ENCODE measurements around the gene EIF4EBP3. TPM values are rescaled to one million over a fixed set of nuclear protein-coding genes. Genes with fewer than 3 reads are reported as not detected.
"Not testable (repeated sequence)": the region's sequence is repeated elsewhere in the genome, so short reads cannot be mapped to it uniquely, and the experiment has no call there.

The EIF4EBP3 gene
- total RNA-seq, 2 experiments from 2014 or later = 11.8 to 12.0 TPM

DNA sequence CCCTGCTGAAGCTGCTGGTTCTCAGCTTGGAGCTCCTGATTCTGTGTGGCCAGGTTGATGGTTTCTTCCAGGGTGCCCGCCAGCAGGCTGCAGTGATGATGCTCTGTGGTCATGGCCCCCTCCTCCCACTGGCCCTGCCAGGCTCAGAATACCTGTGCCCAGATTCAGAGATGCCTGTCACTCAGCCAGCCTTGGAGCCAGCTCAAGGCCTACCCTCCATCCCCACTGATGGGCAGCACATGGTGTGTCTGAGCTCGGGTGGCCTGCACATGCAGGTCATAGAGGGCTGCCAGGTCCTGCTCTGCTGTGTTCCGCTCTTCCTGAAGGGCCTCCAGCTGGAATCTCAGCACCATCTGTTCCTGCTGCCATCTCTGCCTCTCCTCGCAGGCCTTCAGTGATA lies 22.6 kb downstream of the EIF4EBP3 start:
- H3K4me1 Mint-ChIP-seq = peaks cover 31% of the 10 kb centered on the region
- H3K36me3 Mint-ChIP-seq = peaks cover 21% of the 10 kb centered on the region
- H3K27me3 Mint-ChIP-seq = no peaks in the 10 kb centered on the region
- peak overlapping the region; percentile 74 for H3K4me3 Mint-ChIP-seq
- no peaks in the 10 kb centered on the region for H3K9me3 Mint-ChIP-seq
- ATAC-seq (ENCODE audit: low read depth) = no peak
- no peak for DNase-seq
- peak overlapping the region; percentile 93 for H3K27ac Mint-ChIP-seq
- POLR2A ChIA-PET = interaction anchor here (1.0 to 2.3 kb wide), 6 partner anchors 13 to 169 kb away, joined by 3 to 9 read pairs (median 4); partner anchors contain the start of genes ANKHD1, CD14, EIF4EBP3 and IK

DNA sequence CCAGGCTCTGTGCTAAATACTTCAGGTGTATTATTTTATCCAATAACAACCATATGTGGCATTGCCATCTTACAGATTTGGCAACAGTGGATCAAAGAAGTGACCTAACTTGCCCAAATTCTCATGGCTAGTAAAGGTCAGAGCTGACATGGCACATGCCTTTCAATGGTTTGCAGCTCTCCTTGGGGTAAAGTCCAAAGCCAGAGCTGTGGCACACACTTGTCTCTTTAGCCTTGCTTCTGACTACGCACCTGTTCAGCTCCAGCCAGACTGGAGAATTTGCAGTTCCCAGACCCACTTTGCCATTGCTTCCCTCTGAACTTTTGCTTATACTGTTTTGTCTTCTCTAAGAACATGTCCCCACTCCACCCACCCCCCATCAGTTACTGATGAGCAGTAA lies 23.0 kb downstream of the EIF4EBP3 start:
- H3K27me3 Mint-ChIP-seq = no peaks in the 10 kb centered on the region
- POLR2A ChIA-PET = interaction anchor here (0.6 to 2.3 kb wide), 6 partner anchors 13 to 77 kb away, joined by 3 to 9 read pairs (median 4); partner anchors contain the start of genes EIF4EBP3, IK, NDUFA2 and SRA1
- H3K4me3 Mint-ChIP-seq = no peak overlapping the region
- peaks cover 21% of the 10 kb centered on the region for H3K36me3 Mint-ChIP-seq
- ATAC-seq (ENCODE audit: low read depth) = no peak
- no peaks in the 10 kb centered on the region for H3K9me3 Mint-ChIP-seq
- peaks cover 31% of the 10 kb centered on the region for H3K4me1 Mint-ChIP-seq
- DNase-seq = no peak
- H3K27ac Mint-ChIP-seq = peak overlapping the region; percentile 93

DNA sequence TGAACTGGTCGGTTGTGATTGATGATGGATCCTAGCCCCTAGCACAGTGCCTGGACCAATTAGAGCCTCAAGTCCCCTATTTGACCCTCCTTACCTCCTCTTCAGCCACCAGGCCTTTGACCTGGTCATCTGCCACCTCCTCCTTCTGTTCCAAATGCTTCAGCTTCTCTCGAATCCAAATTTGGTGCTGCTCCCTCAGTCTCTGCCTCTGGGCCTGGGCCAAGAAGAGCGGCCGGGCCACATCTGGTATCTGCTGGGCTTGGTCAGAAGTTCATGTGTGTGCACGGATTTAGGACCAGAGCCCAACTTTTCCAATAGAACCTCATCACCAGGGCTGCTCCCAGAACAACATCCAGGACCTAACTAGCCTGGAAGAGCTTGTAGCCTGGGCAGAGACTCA lies 23.6 kb downstream of the EIF4EBP3 start:
- Mint-ChIP-seq H3K27me3 (no peaks in the 10 kb centered on the region), H3K9me3 (no peaks in the 10 kb centered on the region), H3K27ac (no peak overlapping the region), H3K36me3 (peaks cover 18% of the 10 kb centered on the region), H3K4me3 (no peak overlapping the region), H3K4me1 (peaks cover 25% of the 10 kb centered on the region)
- ATAC-seq (ENCODE audit: low read depth) (no peak), DNase-seq (no peak)
- POLR2A ChIA-PET = interaction anchor here (0.6 to 1.1 kb wide), 3 partner anchors 14 to 60 kb away, joined by 3 to 4 read pairs (median 3); partner anchors contain the start of gene SRA1

DNA sequence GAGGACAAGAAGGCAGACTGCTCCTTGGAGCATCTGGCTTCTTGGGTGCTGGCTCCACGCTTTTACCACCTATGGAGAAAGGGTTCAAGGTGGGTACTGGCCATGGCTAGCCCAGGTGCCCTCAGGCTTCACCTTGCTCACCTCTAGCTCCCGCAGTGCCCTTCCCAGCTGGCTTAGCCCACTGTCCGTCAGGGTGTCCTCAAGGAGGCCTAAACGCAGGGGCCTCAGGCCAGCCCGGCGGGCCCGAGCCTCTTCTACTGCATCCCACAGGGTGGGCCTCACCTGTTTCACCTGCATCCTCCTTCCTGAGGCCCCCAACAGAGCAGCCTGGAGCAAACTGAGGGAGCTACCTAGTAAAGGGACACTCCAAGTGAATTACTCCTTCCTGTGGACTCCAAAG lies 26.2 kb downstream of the EIF4EBP3 start:
- POLR2A ChIA-PET = no interaction called here
- Mint-ChIP-seq H3K9me3 (no peaks in the 10 kb centered on the region), H3K36me3 (peaks cover 7% of the 10 kb centered on the region), H3K4me3 (no peak overlapping the region), H3K27me3 (no peaks in the 10 kb centered on the region), H3K27ac (no peak overlapping the region), H3K4me1 (peaks cover 14% of the 10 kb centered on the region)
- DNase-seq (no peak), ATAC-seq (ENCODE audit: low read depth) (no peak)

DNA sequence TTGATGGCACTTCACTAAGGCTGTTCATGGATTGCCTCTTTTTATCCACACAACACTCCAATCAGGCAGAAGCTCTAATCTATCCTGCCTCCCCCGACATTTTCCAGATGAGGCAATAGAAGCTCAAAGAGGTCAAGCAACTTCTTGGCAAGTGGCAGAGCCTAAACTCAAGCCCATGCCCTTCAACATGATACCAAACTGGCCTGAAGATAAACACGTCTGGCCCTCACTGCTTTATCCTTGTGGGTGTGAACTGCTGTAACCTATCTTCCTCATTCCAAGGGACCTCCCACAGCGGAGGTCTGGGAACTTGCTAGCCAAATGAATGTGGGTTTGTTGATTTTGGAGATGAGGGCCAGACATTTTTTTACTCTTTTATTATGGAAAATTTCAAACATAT lies 26.7 kb downstream of the EIF4EBP3 start:
- H3K27ac Mint-ChIP-seq = no peak overlapping the region
- POLR2A ChIA-PET = no interaction called here

DNA sequence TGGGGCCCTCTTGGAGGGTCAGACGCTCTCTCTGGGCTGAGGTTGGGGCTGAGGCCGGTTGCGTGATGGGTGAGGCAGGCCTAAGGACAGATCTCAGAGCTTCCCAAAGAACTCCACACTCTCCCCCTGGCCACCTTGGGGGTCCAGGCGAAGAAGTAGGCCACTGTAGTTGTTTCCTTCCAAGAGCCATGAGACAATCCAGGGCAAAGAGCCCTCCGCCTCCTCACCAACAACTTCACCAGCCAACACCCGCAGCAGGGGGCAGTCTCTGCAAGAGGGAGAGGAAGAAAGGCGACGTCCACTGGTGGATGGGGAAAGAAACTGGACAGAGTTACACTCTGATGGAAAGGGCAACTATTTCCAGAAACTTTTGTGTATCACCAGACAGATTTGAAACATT lies 27.8 kb downstream of the EIF4EBP3 start:
- Mint-ChIP-seq H3K27me3 (peaks cover 2% of the 10 kb centered on the region), H3K4me1 (peaks cover 7% of the 10 kb centered on the region), H3K36me3 (peaks cover 4% of the 10 kb centered on the region), H3K4me3 (no peak overlapping the region), H3K27ac (no peak overlapping the region), H3K9me3 (no peaks in the 10 kb centered on the region)
- POLR2A ChIA-PET = no interaction called here
- DNase-seq (no peak), ATAC-seq (ENCODE audit: low read depth) (no peak)

More for the DNA sequence above, 26.7 kb downstream of the EIF4EBP3 start:
- Mint-ChIP-seq H3K27me3 (no peaks in the 10 kb centered on the region), H3K4me3 (no peak overlapping the region), H3K36me3 (peaks cover 5% of the 10 kb centered on the region), H3K9me3 (no peaks in the 10 kb centered on the region), H3K4me1 (peaks cover 10% of the 10 kb centered on the region)
- DNase-seq (no peak), ATAC-seq (ENCODE audit: low read depth) (no peak)

DNA sequence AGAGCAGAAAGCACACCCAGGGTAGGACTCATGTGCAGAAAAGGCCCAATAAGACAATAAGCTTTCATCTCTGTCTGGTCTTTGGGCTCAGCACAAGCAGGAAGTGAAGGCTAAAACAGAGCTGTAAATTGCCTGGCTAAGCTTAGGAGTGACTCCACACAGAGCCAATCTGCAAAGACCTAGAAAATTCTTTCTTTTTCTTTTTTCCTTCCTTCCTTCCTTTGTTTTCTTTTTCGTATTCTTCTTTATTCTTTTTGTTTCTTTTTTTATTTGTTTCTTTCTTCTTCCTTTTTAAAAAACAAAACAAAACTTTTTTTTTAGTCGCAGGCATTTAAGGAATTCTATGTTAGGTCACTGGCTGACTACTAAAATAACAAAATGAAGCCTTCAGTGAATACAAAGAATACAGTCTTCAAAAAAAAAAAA lies 29.3 kb downstream of the EIF4EBP3 start:
- Mint-ChIP-seq H3K4me3 (no peak overlapping the region), H3K27me3 (peaks cover 13% of the 10 kb centered on the region), H3K27ac (no peak overlapping the region), H3K4me1 (peaks cover 6% of the 10 kb centered on the region), H3K9me3 (no peaks in the 10 kb centered on the region), H3K36me3 (peaks cover 4% of the 10 kb centered on the region)
- POLR2A ChIA-PET = interaction anchor here (1.7 kb wide), 1 partner anchor 20 kb away, joined by 9 read pairs; the partner anchor contains the start of gene SRA1
- DNase-seq = no peak
- peak; percentile 82 for ATAC-seq (ENCODE audit: low read depth)

DNA sequence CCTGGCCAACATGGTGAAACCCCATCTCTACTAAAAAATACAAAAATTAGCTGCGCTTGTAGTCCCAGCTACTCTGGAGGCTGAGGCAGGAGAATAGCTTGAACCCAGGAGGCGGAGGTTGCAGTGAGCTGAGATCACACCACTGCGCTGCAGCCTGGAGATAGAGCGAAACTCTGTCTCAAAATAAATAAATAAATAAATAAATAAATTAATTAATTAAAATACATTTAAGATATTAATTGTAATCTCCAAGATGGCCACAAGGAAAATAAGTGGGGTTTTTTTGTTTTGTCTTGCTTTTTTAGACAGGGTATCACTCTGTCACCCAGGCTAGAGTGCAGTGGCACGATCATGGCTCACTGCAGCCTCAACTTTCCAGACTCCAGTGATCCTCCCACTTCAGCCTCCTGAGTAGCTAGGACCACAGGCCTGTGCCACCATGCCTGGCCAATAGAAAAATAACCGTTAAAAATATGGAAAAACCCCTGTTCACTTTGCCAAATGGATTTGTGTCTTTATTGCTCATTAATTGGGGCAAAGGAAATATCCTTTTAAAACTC lies 31.8 kb downstream of the EIF4EBP3 start:
- H3K9me3 Mint-ChIP-seq; H3K4me1 Mint-ChIP-seq; DNase-seq; H3K4me3 Mint-ChIP-seq; POLR2A ChIA-PET; H3K27ac Mint-ChIP-seq; ATAC-seq (ENCODE audit: low read depth); H3K36me3 Mint-ChIP-seq: not testable (repeated sequence)
- H3K27me3 Mint-ChIP-seq = peaks cover 22% of the 10 kb centered on the region

DNA sequence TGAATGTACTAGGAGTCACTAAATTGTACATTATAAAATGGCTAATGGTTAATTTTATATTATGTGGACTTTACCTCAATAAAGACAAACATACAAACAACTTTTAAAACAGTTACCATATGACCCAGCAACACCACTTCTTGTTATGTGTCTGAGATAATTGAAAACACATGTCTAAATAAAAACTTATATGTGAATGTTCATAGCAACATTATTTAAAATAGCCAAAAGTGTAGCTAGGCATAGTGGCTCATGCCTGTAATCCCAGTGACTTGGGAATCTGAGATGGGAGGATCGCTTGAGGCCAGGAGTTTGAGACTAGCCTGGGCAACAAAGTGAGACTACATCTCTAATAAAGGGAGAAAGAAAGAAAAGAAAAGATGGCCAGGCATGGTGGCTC lies 40.0 kb downstream of the EIF4EBP3 start:
- H3K4me3 Mint-ChIP-seq = no peak overlapping the region
- DNase-seq = no peak
- POLR2A ChIA-PET = no interaction called here
- peaks cover 16% of the 10 kb centered on the region for H3K27me3 Mint-ChIP-seq
- H3K4me1 Mint-ChIP-seq = no peaks in the 10 kb centered on the region
- ATAC-seq (ENCODE audit: low read depth) = no peak
- no peak overlapping the region for H3K27ac Mint-ChIP-seq
- H3K36me3 Mint-ChIP-seq = no peaks in the 10 kb centered on the region
- H3K9me3 Mint-ChIP-seq = peaks cover 2% of the 10 kb centered on the region

DNA sequence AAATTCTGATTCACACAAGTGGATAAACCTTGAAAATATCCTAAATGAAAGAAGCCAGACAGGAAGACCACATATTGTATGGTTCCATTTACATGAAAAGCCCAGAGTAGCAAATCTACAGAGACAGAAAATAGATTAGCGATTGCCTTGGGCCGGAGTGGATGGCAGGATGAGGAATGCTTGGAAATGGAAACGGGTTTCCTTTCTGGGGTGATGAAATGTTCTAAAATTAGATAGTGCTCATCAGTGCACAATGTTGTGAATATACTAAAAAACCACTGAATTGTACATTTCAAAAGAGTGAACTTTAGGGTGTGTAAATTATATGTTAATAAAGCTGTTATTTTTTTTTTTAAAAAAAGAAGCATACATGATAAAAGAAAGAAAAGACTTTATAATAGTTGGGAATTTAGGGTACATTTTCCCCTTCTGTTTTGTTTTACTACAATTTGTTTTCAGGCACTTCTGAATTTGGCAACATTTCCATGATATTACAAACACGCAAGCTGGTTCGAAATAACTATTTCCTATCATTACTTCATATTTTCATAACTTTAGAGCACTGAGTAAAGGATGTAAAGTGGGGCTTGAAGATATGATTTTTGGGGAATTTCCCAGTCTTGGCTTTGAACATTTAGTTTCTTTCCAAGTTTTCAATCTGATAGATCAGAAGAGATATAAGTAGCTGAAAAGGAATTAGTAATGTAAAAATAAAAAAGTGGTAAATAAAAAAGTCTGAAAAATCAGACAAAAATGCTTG lies 41.0 kb downstream of the EIF4EBP3 start:
- H3K9me3 Mint-ChIP-seq = peaks cover under 1% of the 10 kb centered on the region
- no peak for ATAC-seq (ENCODE audit: low read depth)
- no peaks in the 10 kb centered on the region for H3K4me1 Mint-ChIP-seq
- DNase-seq = no peak
- peaks cover 14% of the 10 kb centered on the region for H3K27me3 Mint-ChIP-seq
- POLR2A ChIA-PET = no interaction called here
- H3K4me3 Mint-ChIP-seq = no peak overlapping the region
- no peak overlapping the region for H3K27ac Mint-ChIP-seq
- no peaks in the 10 kb centered on the region for H3K36me3 Mint-ChIP-seq

DNA sequence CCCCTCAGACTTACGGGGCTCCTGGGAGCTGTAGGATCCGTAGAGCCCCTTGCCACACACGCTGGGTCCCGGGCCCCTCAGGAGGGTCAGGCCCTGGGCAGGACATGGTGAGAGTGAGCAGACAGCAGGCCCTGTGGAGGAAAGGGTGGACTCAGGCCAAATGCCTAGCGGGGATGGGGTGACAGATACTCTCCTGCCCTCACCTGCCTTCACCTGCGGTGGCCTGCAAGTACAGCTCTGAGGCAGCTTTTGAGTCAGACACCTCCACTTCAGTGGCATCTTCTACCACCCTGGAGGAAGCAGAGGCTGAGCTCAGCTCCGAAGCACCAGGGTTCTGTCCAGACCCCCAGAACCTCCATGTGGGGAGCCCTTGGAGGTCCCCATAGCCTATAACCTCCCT lies 43.4 kb downstream of the EIF4EBP3 start:
- ATAC-seq (ENCODE audit: low read depth) (no peak), DNase-seq (no peak)
- peaks cover 16% of the 10 kb centered on the region for H3K27me3 Mint-ChIP-seq
- POLR2A ChIA-PET = no interaction called here
- H3K4me3 Mint-ChIP-seq = no peak overlapping the region
- H3K27ac Mint-ChIP-seq = no peak overlapping the region
- no peaks in the 10 kb centered on the region for H3K4me1 Mint-ChIP-seq
- H3K9me3 Mint-ChIP-seq = no peaks in the 10 kb centered on the region
- no peaks in the 10 kb centered on the region for H3K36me3 Mint-ChIP-seq

DNA sequence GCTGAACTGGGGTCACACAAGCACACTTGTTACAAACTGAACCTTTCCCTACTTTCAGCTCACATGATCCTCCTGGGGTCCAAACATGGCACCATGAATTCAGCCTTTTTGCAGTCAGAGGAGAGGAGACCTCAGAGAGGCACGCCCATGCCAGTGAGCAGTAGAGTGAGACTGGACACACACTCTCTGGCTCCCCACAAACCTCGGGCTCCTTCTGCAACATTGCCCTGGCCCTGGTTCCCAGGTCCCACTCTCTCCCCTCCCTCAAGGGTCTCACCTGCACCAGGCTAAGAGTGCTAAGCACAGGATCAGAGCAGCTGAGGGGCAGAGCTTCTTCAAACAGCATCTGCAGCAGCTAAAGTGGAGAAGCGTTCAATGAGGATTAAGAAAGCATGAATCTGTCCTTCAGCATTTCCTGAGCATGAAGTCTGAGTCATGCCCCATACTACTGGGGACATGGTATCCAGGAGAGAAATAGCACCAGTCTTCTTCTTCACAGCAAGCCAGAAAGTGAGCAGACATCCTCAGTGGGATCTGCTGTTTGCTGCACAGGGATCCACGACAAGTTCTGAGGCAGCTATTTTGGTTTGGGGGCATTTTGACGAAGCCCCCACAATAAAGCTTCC lies 44.4 kb downstream of the EIF4EBP3 start:
- Mint-ChIP-seq H3K36me3 (no peaks in the 10 kb centered on the region), H3K27me3 (peaks cover 8% of the 10 kb centered on the region), H3K4me1 (no peaks in the 10 kb centered on the region), H3K9me3 (no peaks in the 10 kb centered on the region), H3K27ac (no peak overlapping the region), H3K4me3 (no peak overlapping the region)
- DNase-seq (no peak), ATAC-seq (ENCODE audit: low read depth) (no peak)
- POLR2A ChIA-PET = no interaction called here

DNA sequence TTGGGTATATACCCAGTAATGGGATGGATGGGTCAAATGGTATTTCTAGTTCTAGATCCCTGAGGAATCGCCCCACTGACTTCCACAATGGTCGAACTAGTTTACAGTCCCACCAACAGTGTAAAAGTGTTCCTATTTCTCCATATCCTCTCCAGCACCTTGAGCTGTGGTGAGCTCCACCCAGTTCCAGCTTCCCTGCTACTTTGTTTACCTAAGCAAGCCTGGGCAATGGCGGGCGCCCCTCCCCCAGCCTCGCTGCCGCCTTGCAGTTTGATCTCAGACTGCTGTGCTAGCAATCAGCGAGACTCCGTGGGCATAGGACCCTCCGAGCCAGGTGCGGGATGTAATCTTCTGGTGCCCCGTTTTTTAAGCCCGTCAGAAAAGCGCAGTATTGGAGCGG lies 45.6 kb downstream of the EIF4EBP3 start:
- H3K9me3 Mint-ChIP-seq; ATAC-seq (ENCODE audit: low read depth); H3K4me3 Mint-ChIP-seq; POLR2A ChIA-PET; H3K27me3 Mint-ChIP-seq; DNase-seq; H3K27ac Mint-ChIP-seq; H3K4me1 Mint-ChIP-seq; H3K36me3 Mint-ChIP-seq: not testable (repeated sequence)

DNA sequence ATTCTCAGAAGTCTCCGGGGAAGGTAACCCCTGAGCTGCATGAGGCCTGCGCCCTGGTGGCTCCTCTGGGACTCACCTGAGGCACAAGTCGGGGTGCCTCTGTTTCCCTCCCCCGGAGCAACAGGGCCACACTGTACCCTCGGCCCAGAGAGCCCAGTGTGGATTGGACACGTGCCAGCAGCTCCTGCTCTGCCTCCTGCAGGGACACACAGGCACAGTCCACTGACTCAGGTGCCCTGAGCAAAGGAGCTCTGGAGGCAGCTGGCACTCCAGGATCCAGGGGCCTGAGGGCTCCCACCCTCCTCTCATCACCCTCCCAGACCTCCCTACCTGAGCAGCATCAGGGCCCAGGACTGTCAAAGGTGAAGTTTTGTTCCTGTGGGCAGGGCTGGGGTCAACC lies 46.7 kb downstream of the EIF4EBP3 start:
- Mint-ChIP-seq H3K27me3 (peaks cover 5% of the 10 kb centered on the region), H3K9me3 (no peaks in the 10 kb centered on the region), H3K27ac (no peak overlapping the region), H3K36me3 (no peaks in the 10 kb centered on the region), H3K4me3 (no peak overlapping the region), H3K4me1 (no peaks in the 10 kb centered on the region)
- DNase-seq = no peak
- ATAC-seq (ENCODE audit: low read depth) = no peak
- POLR2A ChIA-PET = no interaction called here
